HG03039 (cell line): ENCODE measurements around the gene SRPK1.

Source experiments
- ATAC-seq: cut with Tn5 transposase; IDR thresholded peaks from one replicate; pipeline ENCODE4 v1.9.1; 2021; ENCODE audit warnings: mild to moderate bottlenecking, moderate library complexity; ENCODE audit not compliant: unreplicated experiment

Gene SRPK1

GRCh38 chr6:35829306-35829705 lies 91.6 kb downstream of the SRPK1 start:
- no peak for ATAC-seq

- ATAC-seq, result no peak
Measured at GRCh38 chr6:35824552-35825192, 96.2 kb downstream of the SRPK1 start.

- ATAC-seq, result no peak
Measured at GRCh38 chr6:35823601-35824000, 97.3 kb downstream of the SRPK1 start.

GRCh38 chr6:35817515-35817914 lies 103.4 kb downstream of the SRPK1 start:
- no peak for ATAC-seq

- no peak for ATAC-seq
Measured at GRCh38 chr6:35811699-35811995, 109.3 kb downstream of the SRPK1 start.

- ATAC-seq, result no peak
Measured at GRCh38 chr6:35810971-35811698, 109.8 kb downstream of the SRPK1 start.

GRCh38 chr6:35809809-35810208 lies 111.1 kb downstream of the SRPK1 start:
- ATAC-seq, result no peak

- no peak for ATAC-seq
Measured at GRCh38 chr6:35808688-35809087, 112.2 kb downstream of the SRPK1 start.

GRCh38 chr6:35804996-35805736 lies 115.7 kb downstream of the SRPK1 start, which contains the start of gene LHFPL5:
Gene LHFPL5 (plus strand): TSS chr6:35805352. CDS start chr6:35805671, 319 bp downstream.
- no peak for ATAC-seq

GRCh38 chr6:35801148-35801547 lies 119.8 kb downstream of the SRPK1 start:
- ATAC-seq, result no peak

GRCh38 chr6:35798706-35799105 lies 122.2 kb downstream of the SRPK1 start:
- no peak for ATAC-seq

GRCh38 chr6:35797837-35798526 lies 122.9 kb downstream of the SRPK1 start:
- ATAC-seq, result no peak

- ATAC-seq, result no peak
Measured at GRCh38 chr6:35796236-35796635, 124.7 kb downstream of the SRPK1 start.

- ATAC-seq, result no peak
Measured at GRCh38 chr6:35795453-35796071, 125.3 kb downstream of the SRPK1 start.

GRCh38 chr6:35794536-35795452 lies 126.1 kb downstream of the SRPK1 start:
- no peak for ATAC-seq

- ATAC-seq, result no peak
Measured at GRCh38 chr6:35790683-35791082, 130.2 kb downstream of the SRPK1 start.

- ATAC-seq, result no peak
Measured at GRCh38 chr6:35788423-35788982, 132.4 kb downstream of the SRPK1 start.

- no peak for ATAC-seq
Measured at GRCh38 chr6:35787266-35788218, 133.4 kb downstream of the SRPK1 start.
